ENCODE data around the gene NPR1.

DNA sequence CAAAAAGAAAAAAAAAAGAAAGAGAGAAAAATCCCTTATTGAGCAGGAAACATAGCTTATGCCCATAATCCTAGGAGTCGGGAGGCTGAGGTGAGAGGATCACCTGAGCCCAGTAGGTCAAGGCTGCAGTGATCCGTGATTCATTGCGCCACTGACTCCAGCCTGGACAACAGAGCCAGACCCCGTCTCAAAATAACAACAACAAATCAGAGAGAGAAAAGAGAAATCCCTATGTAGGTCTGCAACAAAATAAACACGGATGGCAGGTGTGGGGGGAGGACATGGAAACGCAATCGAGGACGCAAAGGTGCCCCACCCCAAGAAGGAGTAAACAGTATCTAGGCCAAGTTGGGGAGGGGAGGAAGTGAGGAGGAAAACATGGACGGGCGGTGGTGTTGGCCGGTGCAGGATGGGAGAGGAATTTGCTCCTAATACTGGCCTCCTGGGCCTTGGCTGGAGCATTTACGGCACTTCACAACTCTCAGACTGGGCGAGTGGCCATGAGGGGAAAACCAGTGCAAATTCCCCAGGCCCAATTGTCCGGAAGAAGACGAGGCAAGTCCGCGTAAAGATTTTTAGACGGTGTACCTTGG lies 45.2 kb upstream of the NPR1 start:
- TF ChIP-seq, protein P1, sequence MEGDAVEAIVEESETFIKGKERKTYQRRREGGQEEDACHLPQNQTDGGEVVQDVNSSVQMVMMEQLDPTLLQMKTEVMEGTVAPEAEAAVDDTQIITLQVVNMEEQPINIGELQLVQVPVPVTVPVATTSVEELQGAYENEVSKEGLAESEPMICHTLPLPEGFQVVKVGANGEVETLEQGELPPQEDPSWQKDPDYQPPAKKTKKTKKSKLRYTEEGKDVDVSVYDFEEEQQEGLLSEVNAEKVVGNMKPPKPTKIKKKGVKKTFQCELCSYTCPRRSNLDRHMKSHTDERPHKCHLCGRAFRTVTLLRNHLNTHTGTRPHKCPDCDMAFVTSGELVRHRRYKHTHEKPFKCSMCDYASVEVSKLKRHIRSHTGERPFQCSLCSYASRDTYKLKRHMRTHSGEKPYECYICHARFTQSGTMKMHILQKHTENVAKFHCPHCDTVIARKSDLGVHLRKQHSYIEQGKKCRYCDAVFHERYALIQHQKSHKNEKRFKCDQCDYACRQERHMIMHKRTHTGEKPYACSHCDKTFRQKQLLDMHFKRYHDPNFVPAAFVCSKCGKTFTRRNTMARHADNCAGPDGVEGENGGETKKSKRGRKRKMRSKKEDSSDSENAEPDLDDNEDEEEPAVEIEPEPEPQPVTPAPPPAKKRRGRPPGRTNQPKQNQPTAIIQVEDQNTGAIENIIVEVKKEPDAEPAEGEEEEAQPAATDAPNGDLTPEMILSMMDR (IDR thresholded peaks at IDR 0.05; ENCODE audit: low read length), result no peak
- TF ChIP-seq EZH2phosphoT487 (IDR thresholded peaks at IDR 0.05; ENCODE audit: low read length), result no peak

Data from MM.1S (cell line).